Keratinocyte (primary cell): Measurements from ENCODE around the gene PHACTR1. TPM values are rescaled to one million over a fixed set of nuclear protein-coding genes. Genes with fewer than 3 reads are reported as not detected.

Experiments used
- DNase-seq: peaks from one replicate; pipeline ENCODE4 v3.0.0-alpha.2; 2011; ENCODE audit warnings: low read depth, missing footprints, low spot score
- FAIRE-seq: peaks from 2 replicates; lab custom pipeline; 2011; peaks lifted over from hg19 to GRCh38; lab: Jason Lieb, UNC
- H2AFZ ChIP-seq: 2 replicates; pipeline ENCODE4 v1.6.0; 2012; ENCODE audit warnings: low read length, control low read depth, inconsistent platforms; ENCODE audit not compliant: control insufficient read depth
- H3K27ac ChIP-seq: 2 replicates; pipeline ENCODE4 v1.5.1; 2011; ENCODE audit warnings: low read length; ENCODE audit not compliant: control insufficient read depth, insufficient read depth
- H3K27me3 ChIP-seq: 3 replicates; pipeline ENCODE4 v1.6.0; 2011; ENCODE audit warnings: low read length; ENCODE audit not compliant: control insufficient read depth, insufficient read depth; ENCODE audit errors: extremely low read depth
- H3K36me3 ChIP-seq, 2 experiments: 2 replicates in 1 of 2; 3 replicates in 1 of 2; pipeline ENCODE4 v1.5.1; 2011; ENCODE audit warnings: low read length in 2 of 2, mild to moderate bottlenecking in 1 of 2; ENCODE audit not compliant: control insufficient read depth in 2 of 2, insufficient read depth in 2 of 2; ENCODE audit errors: extremely low read depth in 1 of 2
- H3K4me1 ChIP-seq: 3 replicates; pipeline ENCODE4 v1.5.1; 2011; ENCODE audit warnings: low read length; ENCODE audit not compliant: control insufficient read depth, insufficient read depth; ENCODE audit errors: extremely low read depth
- H3K4me2 ChIP-seq: 3 replicates; pipeline ENCODE4 v1.6.0; 2011; ENCODE audit warnings: low read depth, low read length; ENCODE audit not compliant: control insufficient read depth, insufficient read depth; ENCODE audit errors: extremely low read depth
- H3K4me3 ChIP-seq, 3 experiments: fragments of 200-600 bp in 1 of 3; sonication (generic) in 1 of 3; 2 replicates in 2 of 3; 3 replicates in 1 of 3; pipeline ENCODE4 v1.5.1; 2011 to 2016; ENCODE audit warnings: low read length in 3 of 3, mild to moderate bottlenecking in 3 of 3, control low read depth in 2 of 3, inconsistent platforms in 1 of 3, low read depth in 1 of 3, mixed read lengths in 1 of 3, mixed run types in 1 of 3, moderate library complexity in 1 of 3; ENCODE audit not compliant: control insufficient read depth in 2 of 3, insufficient read depth in 2 of 3; ENCODE audit errors: extremely low read depth in 1 of 3
- H3K79me2 ChIP-seq: 2 replicates; pipeline ENCODE4 v1.6.0; 2012; ENCODE audit warnings: low read length; ENCODE audit not compliant: control insufficient read depth, insufficient read depth
- H3K9ac ChIP-seq: 3 replicates; pipeline ENCODE4 v1.6.0; 2011; ENCODE audit warnings: low read length; ENCODE audit not compliant: control insufficient read depth, insufficient read depth; ENCODE audit errors: extremely low read depth
- H3K9me1 ChIP-seq: 3 replicates; pipeline ENCODE4 v1.6.0; 2011; ENCODE audit warnings: low read length; ENCODE audit not compliant: control insufficient read depth, insufficient read depth; ENCODE audit errors: extremely low read depth
- H3K9me3 ChIP-seq: 2 replicates; pipeline ENCODE4 v1.5.1; 2012; ENCODE audit warnings: low read depth, low read length; ENCODE audit not compliant: control insufficient read depth
- H4K20me1 ChIP-seq: 3 replicates; pipeline ENCODE4 v1.6.0; 2011; ENCODE audit warnings: low read length; ENCODE audit not compliant: control insufficient read depth, insufficient read depth; ENCODE audit errors: extremely low read depth
- CTCF ChIP-seq, 3 experiments: IDR thresholded peaks in 1 of 3; conservative IDR thresholded peaks in 1 of 3; optimal IDR thresholded peaks in 1 of 3; 2 replicates in 2 of 3; 3 replicates in 1 of 3; pipeline versions ENCODE3 to v1.5.1; 2011; ENCODE audit warnings: low read length in 3 of 3, mild to moderate bottlenecking in 3 of 3, moderate library complexity in 2 of 3, control low read depth in 1 of 3, inconsistent platforms in 1 of 3; ENCODE audit not compliant: insufficient read depth in 2 of 3; ENCODE audit errors: extremely low read depth in 1 of 3
- EZH2 ChIP-seq: IDR thresholded peaks from one replicate; pipeline ENCODE4 v1.6.1; 2012; ENCODE audit warnings: inconsistent platforms, mild to moderate bottlenecking, low read length, moderate library complexity
- dilution Hi-C: fragments of 300-500 bp; cut with MboI; formaldehyde crosslinking; loops from one replicate; pipeline ENCODE4 v1.7.0; 2020; ENCODE audit warnings: low sequenced_read_pairs; ENCODE audit not compliant: extremely low pct_ligation_motif_present
- polyA plus RNA-seq, 5 experiments: library from polyadenylated mRNA; depleted of rRNA in 3 of 5; stranded (reverse) in 3 of 5; stranded (forward) in 1 of 5; unstranded in 1 of 5; fragments of >200 nt; gene quantifications; 1 replicate in 1 of 5; 2 replicates in 3 of 5; 3 replicates in 1 of 5; pipeline versions ENCODE4 v1.2.1 to v1.2.3, GENCODE V29; 2011 to 2012; ENCODE audit warnings: missing spikeins in 2 of 5, low read depth in 1 of 5, low replicate concordance in 1 of 5

PHACTR1 gene
- polyA plus RNA-seq, 1 donor (not counting 4 experiments of a cell fraction or from before 2014, with no cell fraction given): 0.22 TPM

GRCh38 chr6:13094781-13095425 lies 378.3 kb downstream of the PHACTR1 start:
- no peaks in the 10 kb centered on the region for H3K9me1 ChIP-seq
- H3K4me1 ChIP-seq: no peaks in the 10 kb centered on the region
- dilution Hi-C loops: no loop called here
- no peaks in the 10 kb centered on the region for H3K9me3 ChIP-seq
- no peaks in the 10 kb centered on the region for H3K36me3 ChIP-seq
- no peak overlapping the region for H3K9ac ChIP-seq
- H3K27me3 ChIP-seq: no peaks in the 10 kb centered on the region
- H2AFZ ChIP-seq: no peak overlapping the region
- TF ChIP-seq CTCF (optimal IDR thresholded peaks at IDR 0.05 in 1 of 3, IDR thresholded peaks at IDR 0.05 in 1 of 3, conservative IDR thresholded peaks at IDR 0.05 in 1 of 3; ENCODE audit: extremely low read depth in 1 of 3, insufficient read depth in 2 of 3, low read length in 3 of 3) (no peak), EZH2 (no peak)
- H4K20me1 ChIP-seq: no peaks in the 10 kb centered on the region
- no peak overlapping the region for H3K27ac ChIP-seq
- no peak overlapping the region for H3K4me2 ChIP-seq
- H3K4me3 ChIP-seq: no peak overlapping the region
- FAIRE-seq: no peak
- no peaks in the 10 kb centered on the region for H3K79me2 ChIP-seq
- DNase-seq: no peak

GRCh38 chr6:13096084-13096483 lies 379.5 kb downstream of the PHACTR1 start:
- H3K4me3 ChIP-seq: no peak overlapping the region
- H3K27me3 ChIP-seq: no peaks in the 10 kb centered on the region
- no peak overlapping the region for H2AFZ ChIP-seq
- FAIRE-seq (no peak), DNase-seq (no peak)
- dilution Hi-C loops: no loop called here
- no peak overlapping the region for H3K9ac ChIP-seq
- no peaks in the 10 kb centered on the region for H3K79me2 ChIP-seq
- H3K4me2 ChIP-seq: no peak overlapping the region
- H3K9me1 ChIP-seq: no peaks in the 10 kb centered on the region
- no peak for TF ChIP-seq EZH2
- TF ChIP-seq CTCF (optimal IDR thresholded peaks at IDR 0.05 in 1 of 3, IDR thresholded peaks at IDR 0.05 in 1 of 3, conservative IDR thresholded peaks at IDR 0.05 in 1 of 3; ENCODE audit: extremely low read depth in 1 of 3, insufficient read depth in 2 of 3, low read length in 3 of 3): no peak
- H3K36me3 ChIP-seq: no peaks in the 10 kb centered on the region
- no peaks in the 10 kb centered on the region for H4K20me1 ChIP-seq
- no peaks in the 10 kb centered on the region for H3K4me1 ChIP-seq
- no peaks in the 10 kb centered on the region for H3K9me3 ChIP-seq
- H3K27ac ChIP-seq: no peak overlapping the region
